Measurements from ENCODE around the gene RABGGTB. TPM values are rescaled to one million over a fixed set of nuclear protein-coding genes. Genes with fewer than 3 reads are reported as not detected.

Gene RABGGTB
- total and polyA plus RNA-seq, 9 of the 15 experiments (the other 6 are each of a cell fraction or from before 2014, with no cell fraction given), result 148 to 354 (median 206) TPM

DNA sequence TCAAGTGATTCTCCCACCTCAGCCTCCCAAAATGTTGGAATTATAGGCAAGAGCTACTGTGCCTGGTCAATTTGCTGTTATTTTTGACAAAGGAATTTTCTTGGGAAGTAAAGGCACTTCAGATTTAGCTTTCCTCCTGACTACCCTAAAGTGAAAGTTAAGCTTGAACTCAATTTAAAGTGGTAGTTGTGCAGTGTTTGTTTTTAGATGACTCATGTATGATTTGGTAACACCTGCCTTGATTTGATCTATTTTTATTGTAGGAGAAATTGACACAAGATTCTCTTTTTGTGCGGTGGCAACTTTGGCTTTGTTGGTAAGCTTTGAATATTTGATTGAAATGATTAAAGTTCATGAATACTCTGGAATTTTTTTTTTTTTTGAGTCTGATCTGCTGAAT, 5.0 kb downstream of the RABGGTB start (continued):
- TF ChIP-seq, protein P1, sequence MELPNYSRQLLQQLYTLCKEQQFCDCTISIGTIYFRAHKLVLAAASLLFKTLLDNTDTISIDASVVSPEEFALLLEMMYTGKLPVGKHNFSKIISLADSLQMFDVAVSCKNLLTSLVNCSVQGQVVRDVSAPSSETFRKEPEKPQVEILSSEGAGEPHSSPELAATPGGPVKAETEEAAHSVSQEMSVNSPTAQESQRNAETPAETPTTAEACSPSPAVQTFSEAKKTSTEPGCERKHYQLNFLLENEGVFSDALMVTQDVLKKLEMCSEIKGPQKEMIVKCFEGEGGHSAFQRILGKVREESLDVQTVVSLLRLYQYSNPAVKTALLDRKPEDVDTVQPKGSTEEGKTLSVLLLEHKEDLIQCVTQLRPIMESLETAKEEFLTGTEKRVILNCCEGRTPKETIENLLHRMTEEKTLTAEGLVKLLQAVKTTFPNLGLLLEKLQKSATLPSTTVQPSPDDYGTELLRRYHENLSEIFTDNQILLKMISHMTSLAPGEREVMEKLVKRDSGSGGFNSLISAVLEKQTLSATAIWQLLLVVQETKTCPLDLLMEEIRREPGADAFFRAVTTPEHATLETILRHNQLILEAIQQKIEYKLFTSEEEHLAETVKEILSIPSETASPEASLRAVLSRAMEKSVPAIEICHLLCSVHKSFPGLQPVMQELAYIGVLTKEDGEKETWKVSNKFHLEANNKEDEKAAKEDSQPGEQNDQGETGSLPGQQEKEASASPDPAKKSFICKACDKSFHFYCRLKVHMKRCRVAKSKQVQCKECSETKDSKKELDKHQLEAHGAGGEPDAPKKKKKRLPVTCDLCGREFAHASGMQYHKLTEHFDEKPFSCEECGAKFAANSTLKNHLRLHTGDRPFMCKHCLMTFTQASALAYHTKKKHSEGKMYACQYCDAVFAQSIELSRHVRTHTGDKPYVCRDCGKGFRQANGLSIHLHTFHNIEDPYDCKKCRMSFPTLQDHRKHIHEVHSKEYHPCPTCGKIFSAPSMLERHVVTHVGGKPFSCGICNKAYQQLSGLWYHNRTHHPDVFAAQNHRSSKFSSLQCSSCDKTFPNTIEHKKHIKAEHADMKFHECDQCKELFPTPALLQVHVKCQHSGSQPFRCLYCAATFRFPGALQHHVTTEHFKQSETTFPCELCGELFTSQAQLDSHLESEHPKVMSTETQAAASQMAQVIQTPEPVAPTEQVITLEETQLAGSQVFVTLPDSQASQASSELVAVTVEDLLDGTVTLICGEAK (IDR thresholded peaks at IDR 0.05), result no peak
- TF ChIP-seq, protein P1 (CRISPR knock-in tag; IDR thresholded peaks at IDR 0.05), result no peak
- no peak for TF ChIP-seq NFXL1 (CRISPR knock-in tag; IDR thresholded peaks at IDR 0.05)
- TF ChIP-seq ZNF707 (CRISPR knock-in tag; conservative IDR thresholded peaks at IDR 0.05), result no peak
- TF ChIP-seq ZC3H4 (CRISPR knock-in tag; IDR thresholded peaks at IDR 0.05; ENCODE audit: borderline replicate concordance), result no peak
- TF ChIP-seq PRMT5 (CRISPR knock-in tag; IDR thresholded peaks at IDR 0.05), result no peak
- TF ChIP-seq, protein P2, sequence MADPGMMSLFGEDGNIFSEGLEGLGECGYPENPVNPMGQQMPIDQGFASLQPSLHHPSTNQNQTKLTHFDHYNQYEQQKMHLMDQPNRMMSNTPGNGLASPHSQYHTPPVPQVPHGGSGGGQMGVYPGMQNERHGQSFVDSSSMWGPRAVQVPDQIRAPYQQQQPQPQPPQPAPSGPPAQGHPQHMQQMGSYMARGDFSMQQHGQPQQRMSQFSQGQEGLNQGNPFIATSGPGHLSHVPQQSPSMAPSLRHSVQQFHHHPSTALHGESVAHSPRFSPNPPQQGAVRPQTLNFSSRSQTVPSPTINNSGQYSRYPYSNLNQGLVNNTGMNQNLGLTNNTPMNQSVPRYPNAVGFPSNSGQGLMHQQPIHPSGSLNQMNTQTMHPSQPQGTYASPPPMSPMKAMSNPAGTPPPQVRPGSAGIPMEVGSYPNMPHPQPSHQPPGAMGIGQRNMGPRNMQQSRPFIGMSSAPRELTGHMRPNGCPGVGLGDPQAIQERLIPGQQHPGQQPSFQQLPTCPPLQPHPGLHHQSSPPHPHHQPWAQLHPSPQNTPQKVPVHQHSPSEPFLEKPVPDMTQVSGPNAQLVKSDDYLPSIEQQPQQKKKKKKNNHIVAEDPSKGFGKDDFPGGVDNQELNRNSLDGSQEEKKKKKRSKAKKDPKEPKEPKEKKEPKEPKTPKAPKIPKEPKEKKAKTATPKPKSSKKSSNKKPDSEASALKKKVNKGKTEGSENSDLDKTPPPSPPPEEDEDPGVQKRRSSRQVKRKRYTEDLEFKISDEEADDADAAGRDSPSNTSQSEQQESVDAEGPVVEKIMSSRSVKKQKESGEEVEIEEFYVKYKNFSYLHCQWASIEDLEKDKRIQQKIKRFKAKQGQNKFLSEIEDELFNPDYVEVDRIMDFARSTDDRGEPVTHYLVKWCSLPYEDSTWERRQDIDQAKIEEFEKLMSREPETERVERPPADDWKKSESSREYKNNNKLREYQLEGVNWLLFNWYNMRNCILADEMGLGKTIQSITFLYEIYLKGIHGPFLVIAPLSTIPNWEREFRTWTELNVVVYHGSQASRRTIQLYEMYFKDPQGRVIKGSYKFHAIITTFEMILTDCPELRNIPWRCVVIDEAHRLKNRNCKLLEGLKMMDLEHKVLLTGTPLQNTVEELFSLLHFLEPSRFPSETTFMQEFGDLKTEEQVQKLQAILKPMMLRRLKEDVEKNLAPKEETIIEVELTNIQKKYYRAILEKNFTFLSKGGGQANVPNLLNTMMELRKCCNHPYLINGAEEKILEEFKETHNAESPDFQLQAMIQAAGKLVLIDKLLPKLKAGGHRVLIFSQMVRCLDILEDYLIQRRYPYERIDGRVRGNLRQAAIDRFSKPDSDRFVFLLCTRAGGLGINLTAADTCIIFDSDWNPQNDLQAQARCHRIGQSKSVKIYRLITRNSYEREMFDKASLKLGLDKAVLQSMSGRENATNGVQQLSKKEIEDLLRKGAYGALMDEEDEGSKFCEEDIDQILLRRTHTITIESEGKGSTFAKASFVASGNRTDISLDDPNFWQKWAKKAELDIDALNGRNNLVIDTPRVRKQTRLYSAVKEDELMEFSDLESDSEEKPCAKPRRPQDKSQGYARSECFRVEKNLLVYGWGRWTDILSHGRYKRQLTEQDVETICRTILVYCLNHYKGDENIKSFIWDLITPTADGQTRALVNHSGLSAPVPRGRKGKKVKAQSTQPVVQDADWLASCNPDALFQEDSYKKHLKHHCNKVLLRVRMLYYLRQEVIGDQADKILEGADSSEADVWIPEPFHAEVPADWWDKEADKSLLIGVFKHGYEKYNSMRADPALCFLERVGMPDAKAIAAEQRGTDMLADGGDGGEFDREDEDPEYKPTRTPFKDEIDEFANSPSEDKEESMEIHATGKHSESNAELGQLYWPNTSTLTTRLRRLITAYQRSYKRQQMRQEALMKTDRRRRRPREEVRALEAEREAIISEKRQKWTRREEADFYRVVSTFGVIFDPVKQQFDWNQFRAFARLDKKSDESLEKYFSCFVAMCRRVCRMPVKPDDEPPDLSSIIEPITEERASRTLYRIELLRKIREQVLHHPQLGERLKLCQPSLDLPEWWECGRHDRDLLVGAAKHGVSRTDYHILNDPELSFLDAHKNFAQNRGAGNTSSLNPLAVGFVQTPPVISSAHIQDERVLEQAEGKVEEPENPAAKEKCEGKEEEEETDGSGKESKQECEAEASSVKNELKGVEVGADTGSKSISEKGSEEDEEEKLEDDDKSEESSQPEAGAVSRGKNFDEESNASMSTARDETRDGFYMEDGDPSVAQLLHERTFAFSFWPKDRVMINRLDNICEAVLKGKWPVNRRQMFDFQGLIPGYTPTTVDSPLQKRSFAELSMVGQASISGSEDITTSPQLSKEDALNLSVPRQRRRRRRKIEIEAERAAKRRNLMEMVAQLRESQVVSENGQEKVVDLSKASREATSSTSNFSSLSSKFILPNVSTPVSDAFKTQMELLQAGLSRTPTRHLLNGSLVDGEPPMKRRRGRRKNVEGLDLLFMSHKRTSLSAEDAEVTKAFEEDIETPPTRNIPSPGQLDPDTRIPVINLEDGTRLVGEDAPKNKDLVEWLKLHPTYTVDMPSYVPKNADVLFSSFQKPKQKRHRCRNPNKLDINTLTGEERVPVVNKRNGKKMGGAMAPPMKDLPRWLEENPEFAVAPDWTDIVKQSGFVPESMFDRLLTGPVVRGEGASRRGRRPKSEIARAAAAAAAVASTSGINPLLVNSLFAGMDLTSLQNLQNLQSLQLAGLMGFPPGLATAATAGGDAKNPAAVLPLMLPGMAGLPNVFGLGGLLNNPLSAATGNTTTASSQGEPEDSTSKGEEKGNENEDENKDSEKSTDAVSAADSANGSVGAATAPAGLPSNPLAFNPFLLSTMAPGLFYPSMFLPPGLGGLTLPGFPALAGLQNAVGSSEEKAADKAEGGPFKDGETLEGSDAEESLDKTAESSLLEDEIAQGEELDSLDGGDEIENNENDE (IDR thresholded peaks at IDR 0.05; ENCODE audit: low read depth, low read length), result no peak
- TF ChIP-seq TARDBP (IDR thresholded peaks at IDR 0.05), result no peak

Measured in K562 (cell line).